Measurements from ENCODE around the gene MADD.
A peak's percentile ranks its signal among the peaks of the same experiment; 100 is the strongest.

MADD gene

DNA sequence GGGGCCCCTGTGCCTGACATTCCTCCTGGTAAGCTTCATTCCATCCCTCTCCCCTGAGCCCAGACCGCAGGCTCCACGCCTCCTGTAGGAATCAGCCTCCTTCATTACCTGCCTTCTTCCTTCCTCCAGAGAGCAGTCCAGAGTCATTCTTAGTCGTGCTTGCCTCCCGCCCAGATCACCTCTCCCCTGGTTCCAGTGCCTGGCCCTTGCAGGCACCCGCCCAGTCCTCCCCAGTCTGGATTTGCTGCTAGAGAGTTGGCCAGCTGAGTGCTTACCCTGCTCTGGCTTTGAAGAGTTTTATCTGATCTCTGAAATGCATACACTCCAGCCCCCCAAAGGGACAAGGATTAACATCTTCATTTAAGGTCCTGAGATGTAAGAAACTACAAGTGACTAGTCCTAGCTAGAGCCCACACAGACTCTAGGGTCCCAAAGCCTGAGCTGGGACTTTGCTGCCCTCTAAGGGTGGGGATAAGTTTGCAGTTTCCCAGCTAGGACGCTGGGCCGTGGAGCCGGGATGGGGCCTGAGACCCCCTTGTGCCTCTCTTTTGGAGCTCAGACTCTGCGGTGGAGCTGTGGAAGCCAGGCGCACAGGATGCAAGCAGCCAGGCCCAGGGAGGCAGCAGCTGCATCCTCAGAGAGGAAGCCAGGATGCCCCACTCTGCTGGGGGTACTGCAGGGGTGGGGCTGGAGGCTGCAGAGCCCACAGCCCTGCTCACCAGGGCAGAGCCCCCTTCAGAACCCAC is 10.5 kb upstream of the MADD start:
- H3K9me3 Mint-ChIP-seq, result no peaks in the 10 kb centered on the region
- peaks cover 8% of the 10 kb centered on the region for H3K36me3 Mint-ChIP-seq (ENCODE audit: low read depth)
- peak overlapping the region; percentile 46 for H3K27ac Mint-ChIP-seq
- peak overlapping the region; percentile 8 for H3K4me3 Mint-ChIP-seq
- peaks cover 3% of the 10 kb centered on the region for H3K27me3 Mint-ChIP-seq (ENCODE audit: low read depth, poor library complexity)
- peaks cover 52% of the 10 kb centered on the region for H3K4me1 Mint-ChIP-seq
- TF ChIP-seq CTCF (IDR thresholded peaks at IDR 0.05), result peak; percentile 46
- DNase-seq, result peak; percentile 42

- H3K4me1 Mint-ChIP-seq, result peaks cover 49% of the 10 kb centered on the region
- no peak overlapping the region for H3K27ac Mint-ChIP-seq
- H3K4me3 Mint-ChIP-seq, result no peak overlapping the region
- H3K27me3 Mint-ChIP-seq (ENCODE audit: low read depth, poor library complexity), result peaks cover 2% of the 10 kb centered on the region
- H3K36me3 Mint-ChIP-seq (ENCODE audit: low read depth), result peaks cover 11% of the 10 kb centered on the region
- no peaks in the 10 kb centered on the region for H3K9me3 Mint-ChIP-seq
- DNase-seq, result no peak
- TF ChIP-seq CTCF (IDR thresholded peaks at IDR 0.05), result no peak
Measured at GRCh38 chr11:47260366-47260765, 9.6 kb upstream of the MADD start.

GRCh38 chr11:47261291-47261800 is 8.6 kb upstream of the MADD start:
- Mint-ChIP-seq H3K4me3 (no peak overlapping the region), H3K4me1 (peaks cover 40% of the 10 kb centered on the region)

DNA sequence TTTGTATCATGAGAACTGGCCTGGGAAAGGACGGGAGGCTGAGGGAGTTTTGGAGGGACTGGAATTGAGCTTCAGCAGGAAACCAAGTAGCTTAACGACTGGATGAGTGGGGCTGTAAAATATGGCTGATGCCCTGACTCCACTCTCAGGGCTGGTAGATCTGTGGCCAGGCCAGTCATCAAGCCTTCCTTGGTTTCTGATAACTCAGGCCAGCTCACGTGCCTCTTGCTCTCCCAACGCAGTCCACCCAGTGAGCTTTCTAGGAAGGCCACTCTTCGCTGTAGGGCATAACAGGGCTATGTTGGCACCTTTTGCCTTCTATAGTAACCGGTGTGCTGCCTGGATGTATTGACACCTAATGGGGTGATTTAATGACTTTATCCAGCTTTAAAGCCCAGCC is 5.8 kb upstream of the MADD start:
- no peaks in the 10 kb centered on the region for H3K27me3 Mint-ChIP-seq (ENCODE audit: low read depth, poor library complexity)
- H3K27ac Mint-ChIP-seq, result peak overlapping the region; percentile 66
- H3K9me3 Mint-ChIP-seq, result no peaks in the 10 kb centered on the region
- no peak for DNase-seq
- no peak overlapping the region for H3K4me3 Mint-ChIP-seq
- no peak for TF ChIP-seq CTCF (IDR thresholded peaks at IDR 0.05)
- peaks cover 39% of the 10 kb centered on the region for H3K4me1 Mint-ChIP-seq
- peaks cover 11% of the 10 kb centered on the region for H3K36me3 Mint-ChIP-seq (ENCODE audit: low read depth)

More at GRCh38 chr11:47261291-47261800, 8.6 kb upstream of the MADD start:
- Mint-ChIP-seq H3K27ac (no peak overlapping the region), H3K36me3 (ENCODE audit: low read depth) (peaks cover 11% of the 10 kb centered on the region), H3K9me3 (no peaks in the 10 kb centered on the region), H3K27me3 (ENCODE audit: low read depth, poor library complexity) (no peaks in the 10 kb centered on the region)
- no peak for DNase-seq
- TF ChIP-seq CTCF (IDR thresholded peaks at IDR 0.05), result no peak

DNA sequence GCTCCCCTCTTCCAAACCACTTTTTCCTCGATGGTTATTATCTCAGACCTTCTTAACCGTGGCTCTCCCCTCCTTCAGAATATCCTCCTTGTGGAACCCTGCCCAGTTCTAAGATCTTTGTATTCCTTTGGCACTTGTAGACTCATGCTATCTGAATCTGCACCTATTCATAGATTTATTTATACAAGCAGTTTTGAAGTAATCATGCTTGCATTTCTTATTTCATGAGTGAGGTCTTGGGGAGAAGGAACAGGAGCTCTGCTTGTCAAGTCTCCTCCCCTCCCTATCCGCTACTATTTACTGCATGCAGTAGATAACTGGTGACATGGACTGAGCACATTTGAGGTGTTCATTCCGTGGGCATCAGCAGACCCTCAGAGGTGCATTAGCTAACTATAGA is 5.4 kb upstream of the MADD start:
- no peak for DNase-seq
- Mint-ChIP-seq H3K36me3 (ENCODE audit: low read depth) (peaks cover 11% of the 10 kb centered on the region), H3K9me3 (no peaks in the 10 kb centered on the region), H3K27me3 (ENCODE audit: low read depth, poor library complexity) (no peaks in the 10 kb centered on the region), H3K4me3 (no peak overlapping the region), H3K4me1 (peaks cover 36% of the 10 kb centered on the region), H3K27ac (peak overlapping the region; percentile 11)
- TF ChIP-seq CTCF (IDR thresholded peaks at IDR 0.05), result no peak

DNA sequence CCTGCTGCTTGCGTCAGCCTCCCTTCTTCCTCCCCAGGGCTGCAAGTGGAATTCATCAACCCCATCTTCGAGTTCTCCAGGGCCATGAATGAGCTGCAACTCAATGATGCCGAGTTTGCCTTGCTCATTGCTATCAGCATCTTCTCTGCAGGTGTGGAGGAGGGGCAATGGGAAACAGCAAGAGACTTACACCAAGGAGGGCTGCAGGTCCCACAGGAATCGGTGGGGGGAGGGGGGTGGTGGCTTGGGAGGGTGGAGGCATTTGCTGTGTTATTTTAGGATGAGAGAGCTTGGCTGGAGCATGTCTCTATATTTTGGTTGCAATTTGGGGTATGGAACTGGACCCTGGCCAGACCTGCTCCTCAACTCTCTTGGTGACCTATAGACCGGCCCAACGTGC is 2.1 kb upstream of the MADD start:
- peak overlapping the region; percentile 100 for H3K27ac Mint-ChIP-seq
- H3K36me3 Mint-ChIP-seq (ENCODE audit: low read depth), result peaks cover 11% of the 10 kb centered on the region
- H3K4me1 Mint-ChIP-seq, result peaks cover 60% of the 10 kb centered on the region
- no peak for DNase-seq
- no peaks in the 10 kb centered on the region for H3K27me3 Mint-ChIP-seq (ENCODE audit: low read depth, poor library complexity)
- no peaks in the 10 kb centered on the region for H3K9me3 Mint-ChIP-seq
- H3K4me3 Mint-ChIP-seq, result peak overlapping the region; percentile 82
- no peak for TF ChIP-seq CTCF (IDR thresholded peaks at IDR 0.05)

Measured in nephron progenitor cell (in vitro differentiated cells).